DND-41 (cell line): Measurements from ENCODE around the gene SFT2D2.

ENCODE experiments used
- CTCF ChIP-seq: IDR thresholded peaks from 2 replicates; pipeline ENCODE4 v1.5.1; 2012; ENCODE audit warnings: borderline replicate concordance, low read length, moderate library complexity, mild to moderate bottlenecking; ENCODE audit not compliant: poor library complexity, severe bottlenecking; ENCODE audit errors: extremely low read depth
- EZH2 ChIP-seq: IDR thresholded peaks from 3 replicates; pipeline ENCODE4 v1.6.1; 2012; ENCODE audit warnings: borderline replicate concordance, low read depth, mild to moderate bottlenecking, moderate library complexity, low read length, inconsistent platforms; ENCODE audit not compliant: severe bottlenecking

- no peak for TF ChIP-seq CTCF
- TF ChIP-seq EZH2: no peak
Measured at GRCh38 chr1:168245042-168245441, 19.2 kb downstream of the SFT2D2 start.
